C4-2B (cell line): ENCODE measurements around the gene C3.

Experiments used
- ZFX ChIP-seq: fragments of 450-650 bp; IDR thresholded peaks from 2 replicates; pipeline ENCODE4 v1.6.1; 2017
- TF ChIP-seq, protein P1 (sequence below): fragments of 450-650 bp; conservative IDR thresholded peaks from 2 replicates; pipeline ENCODE4 v1.5.1; 2017; ENCODE audit warnings: mild to moderate bottlenecking

DNA sequence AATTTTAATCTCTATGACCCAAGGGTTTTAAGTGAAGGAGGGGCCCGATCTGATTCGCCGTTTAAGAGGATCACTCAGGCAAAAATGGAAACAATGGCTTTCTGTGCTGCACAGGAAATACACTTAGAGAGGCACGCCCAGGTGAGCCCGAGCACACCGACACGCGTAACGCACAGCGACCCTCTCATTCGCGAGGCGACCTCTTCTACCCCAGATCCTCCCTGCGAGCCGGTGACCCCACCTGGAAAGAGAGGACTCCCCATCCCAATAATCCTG is 46.6 kb upstream of the C3 start:
- TF ChIP-seq, protein P1, sequence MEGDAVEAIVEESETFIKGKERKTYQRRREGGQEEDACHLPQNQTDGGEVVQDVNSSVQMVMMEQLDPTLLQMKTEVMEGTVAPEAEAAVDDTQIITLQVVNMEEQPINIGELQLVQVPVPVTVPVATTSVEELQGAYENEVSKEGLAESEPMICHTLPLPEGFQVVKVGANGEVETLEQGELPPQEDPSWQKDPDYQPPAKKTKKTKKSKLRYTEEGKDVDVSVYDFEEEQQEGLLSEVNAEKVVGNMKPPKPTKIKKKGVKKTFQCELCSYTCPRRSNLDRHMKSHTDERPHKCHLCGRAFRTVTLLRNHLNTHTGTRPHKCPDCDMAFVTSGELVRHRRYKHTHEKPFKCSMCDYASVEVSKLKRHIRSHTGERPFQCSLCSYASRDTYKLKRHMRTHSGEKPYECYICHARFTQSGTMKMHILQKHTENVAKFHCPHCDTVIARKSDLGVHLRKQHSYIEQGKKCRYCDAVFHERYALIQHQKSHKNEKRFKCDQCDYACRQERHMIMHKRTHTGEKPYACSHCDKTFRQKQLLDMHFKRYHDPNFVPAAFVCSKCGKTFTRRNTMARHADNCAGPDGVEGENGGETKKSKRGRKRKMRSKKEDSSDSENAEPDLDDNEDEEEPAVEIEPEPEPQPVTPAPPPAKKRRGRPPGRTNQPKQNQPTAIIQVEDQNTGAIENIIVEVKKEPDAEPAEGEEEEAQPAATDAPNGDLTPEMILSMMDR: no peak
- no peak for TF ChIP-seq ZFX
